ENCODE data around the gene CYP2A13. TPM values are rescaled to one million over a fixed set of nuclear protein-coding genes. Genes with fewer than 3 reads are reported as not detected.

CYP2A13 gene
- total RNA-seq, 1 experiment from 2014 or later: 0.48 TPM

DNA sequence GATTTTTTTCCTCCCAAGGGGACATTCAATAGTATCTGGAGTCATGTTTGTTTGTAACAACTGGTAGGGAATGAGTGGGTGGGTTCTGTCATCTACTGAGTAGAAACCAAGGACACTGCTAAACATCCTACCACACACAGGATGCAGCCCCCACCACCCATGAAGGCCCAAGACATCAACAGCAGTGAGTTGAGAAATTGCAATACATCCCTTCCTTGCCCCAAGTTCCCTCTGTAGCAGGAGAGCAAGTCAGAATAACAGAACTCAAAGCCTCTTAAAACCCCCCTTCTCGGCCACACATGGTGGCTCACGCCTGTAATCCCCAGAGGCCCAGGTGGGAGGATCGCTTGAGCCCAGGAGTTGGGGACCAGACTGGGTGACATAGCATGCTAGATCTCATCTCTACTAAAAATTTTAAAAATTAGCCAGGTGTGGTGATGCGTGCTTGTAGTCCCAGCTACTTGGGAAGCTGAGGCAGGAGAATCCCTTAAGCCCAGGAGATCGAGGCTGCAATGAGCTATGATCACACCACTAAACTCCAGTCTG lies 23.6 kb downstream of the CYP2A13 start (continued):
- TF ChIP-seq USF1 (CRISPR knock-in tag; IDR thresholded peaks at IDR 0.05): no peak

DNA sequence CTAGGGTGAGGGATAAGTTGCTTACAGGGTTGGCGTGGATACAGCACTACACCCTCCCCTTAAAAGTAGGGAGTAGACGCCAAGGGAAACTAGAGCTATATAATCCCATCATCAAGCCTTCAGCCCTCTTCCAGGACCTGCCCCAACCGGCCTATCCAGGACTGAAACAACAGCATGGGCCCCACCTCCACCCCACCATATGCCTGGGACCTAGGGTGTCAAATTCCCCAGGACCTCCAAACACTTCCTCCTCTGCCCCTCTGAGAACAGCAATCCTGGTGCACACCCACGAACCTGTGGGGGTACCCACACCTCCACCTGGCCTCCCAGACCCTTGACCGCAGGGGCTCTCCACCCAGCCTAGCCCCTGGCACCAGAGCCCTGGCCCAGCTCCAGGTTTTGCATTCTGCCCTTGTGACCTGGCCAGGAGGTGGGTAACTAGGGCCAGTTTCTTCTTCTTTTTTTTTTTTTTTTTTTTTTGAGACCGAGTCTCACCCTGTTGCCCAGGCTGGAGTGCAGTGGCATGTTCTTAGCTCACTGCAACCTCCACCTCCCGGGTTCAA lies 24.6 kb downstream of the CYP2A13 start:
- Mint-ChIP-seq H3K36me3 (peaks cover 13% of the 10 kb centered on the region), H3K4me1 (no peaks in the 10 kb centered on the region), H3K27ac (no peak overlapping the region), H3K9me3 (peaks cover 29% of the 10 kb centered on the region), H3K27me3 (ENCODE audit: low read depth) (peaks cover 16% of the 10 kb centered on the region), H3K4me3 (no peak overlapping the region)
- ATAC-seq (no peak), DNase-seq (ENCODE audit: low spot score) (no peak)
- TF ChIP-seq ZNF423 (CRISPR knock-in tag; IDR thresholded peaks at IDR 0.05): no peak
- no peak for TF ChIP-seq ESRRA (CRISPR knock-in tag; IDR thresholded peaks at IDR 0.05; ENCODE audit: borderline replicate concordance)
- no peak for TF ChIP-seq FOXK1 (CRISPR knock-in tag; IDR thresholded peaks at IDR 0.05)
- no peak for TF ChIP-seq NR1H2 (CRISPR knock-in tag; IDR thresholded peaks at IDR 0.05)
- TF ChIP-seq NFE2L1 (CRISPR knock-in tag; IDR thresholded peaks at IDR 0.05): no peak
- no peak for TF ChIP-seq HMGXB4 (CRISPR knock-in tag; IDR thresholded peaks at IDR 0.05)
- no peak for TF ChIP-seq MLX (CRISPR knock-in tag; IDR thresholded peaks at IDR 0.05)
- TF ChIP-seq ZNF219 (CRISPR knock-in tag; IDR thresholded peaks at IDR 0.05; ENCODE audit: borderline replicate concordance): no peak
- TF ChIP-seq, protein P1, sequence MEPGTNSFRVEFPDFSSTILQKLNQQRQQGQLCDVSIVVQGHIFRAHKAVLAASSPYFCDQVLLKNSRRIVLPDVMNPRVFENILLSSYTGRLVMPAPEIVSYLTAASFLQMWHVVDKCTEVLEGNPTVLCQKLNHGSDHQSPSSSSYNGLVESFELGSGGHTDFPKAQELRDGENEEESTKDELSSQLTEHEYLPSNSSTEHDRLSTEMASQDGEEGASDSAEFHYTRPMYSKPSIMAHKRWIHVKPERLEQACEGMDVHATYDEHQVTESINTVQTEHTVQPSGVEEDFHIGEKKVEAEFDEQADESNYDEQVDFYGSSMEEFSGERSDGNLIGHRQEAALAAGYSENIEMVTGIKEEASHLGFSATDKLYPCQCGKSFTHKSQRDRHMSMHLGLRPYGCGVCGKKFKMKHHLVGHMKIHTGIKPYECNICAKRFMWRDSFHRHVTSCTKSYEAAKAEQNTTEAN (CRISPR knock-in tag; IDR thresholded peaks at IDR 0.05): no peak
- TF ChIP-seq NR3C1 (CRISPR knock-in tag; conservative IDR thresholded peaks at IDR 0.05; ENCODE audit: low read depth): no peak
- TF ChIP-seq TCF7 (CRISPR knock-in tag; IDR thresholded peaks at IDR 0.05; ENCODE audit: low read depth): no peak
- TF ChIP-seq HMGA2 (CRISPR knock-in tag; IDR thresholded peaks at IDR 0.05): no peak
- no peak for TF ChIP-seq OVOL2 (CRISPR knock-in tag; IDR thresholded peaks at IDR 0.05; ENCODE audit: borderline replicate concordance)
- no peak for TF ChIP-seq IRF2 (CRISPR knock-in tag; IDR thresholded peaks at IDR 0.05; ENCODE audit: borderline replicate concordance, low read depth)
- CTCF ChIA-PET: no interaction called here
- POLR2A ChIA-PET: interaction anchor here (0.7 kb wide), 1 partner anchor 192 kb away, joined by 4 read pairs; no protein-coding TSS in a partner anchor

- Mint-ChIP-seq H3K4me1 (no peaks in the 10 kb centered on the region), H3K36me3 (peaks cover 13% of the 10 kb centered on the region), H3K9me3 (peaks cover 29% of the 10 kb centered on the region), H3K27me3 (ENCODE audit: low read depth) (peaks cover 16% of the 10 kb centered on the region), H3K4me3 (no peak within 1 kb of the TSS), H3K27ac (no peak within 1 kb of the TSS)
- ChIA-PET POLR2A (no interaction called here), CTCF (interaction anchor here (1.1 kb wide), 1 partner anchor 13 kb away, joined by 3 read pairs; no protein-coding TSS in a partner anchor)
- ATAC-seq (no peak), DNase-seq (ENCODE audit: low spot score) (no peak)
- TF ChIP-seq STAT6 (CRISPR knock-in tag; conservative IDR thresholded peaks at IDR 0.05; ENCODE audit: low read depth) (no peak), OVOL2 (CRISPR knock-in tag; IDR thresholded peaks at IDR 0.05; ENCODE audit: borderline replicate concordance) (no peak), NFYB (CRISPR knock-in tag; conservative IDR thresholded peaks at IDR 0.05; ENCODE audit: low read depth) (no peak), NR3C1 (CRISPR knock-in tag; conservative IDR thresholded peaks at IDR 0.05; ENCODE audit: low read depth) (no peak), FOXK1 (CRISPR knock-in tag; IDR thresholded peaks at IDR 0.05) (no peak)
- TF ChIP-seq, protein P2, sequence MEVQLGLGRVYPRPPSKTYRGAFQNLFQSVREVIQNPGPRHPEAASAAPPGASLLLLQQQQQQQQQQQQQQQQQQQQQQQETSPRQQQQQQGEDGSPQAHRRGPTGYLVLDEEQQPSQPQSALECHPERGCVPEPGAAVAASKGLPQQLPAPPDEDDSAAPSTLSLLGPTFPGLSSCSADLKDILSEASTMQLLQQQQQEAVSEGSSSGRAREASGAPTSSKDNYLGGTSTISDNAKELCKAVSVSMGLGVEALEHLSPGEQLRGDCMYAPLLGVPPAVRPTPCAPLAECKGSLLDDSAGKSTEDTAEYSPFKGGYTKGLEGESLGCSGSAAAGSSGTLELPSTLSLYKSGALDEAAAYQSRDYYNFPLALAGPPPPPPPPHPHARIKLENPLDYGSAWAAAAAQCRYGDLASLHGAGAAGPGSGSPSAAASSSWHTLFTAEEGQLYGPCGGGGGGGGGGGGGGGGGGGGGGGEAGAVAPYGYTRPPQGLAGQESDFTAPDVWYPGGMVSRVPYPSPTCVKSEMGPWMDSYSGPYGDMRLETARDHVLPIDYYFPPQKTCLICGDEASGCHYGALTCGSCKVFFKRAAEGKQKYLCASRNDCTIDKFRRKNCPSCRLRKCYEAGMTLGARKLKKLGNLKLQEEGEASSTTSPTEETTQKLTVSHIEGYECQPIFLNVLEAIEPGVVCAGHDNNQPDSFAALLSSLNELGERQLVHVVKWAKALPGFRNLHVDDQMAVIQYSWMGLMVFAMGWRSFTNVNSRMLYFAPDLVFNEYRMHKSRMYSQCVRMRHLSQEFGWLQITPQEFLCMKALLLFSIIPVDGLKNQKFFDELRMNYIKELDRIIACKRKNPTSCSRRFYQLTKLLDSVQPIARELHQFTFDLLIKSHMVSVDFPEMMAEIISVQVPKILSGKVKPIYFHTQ (CRISPR knock-in tag; IDR thresholded peaks at IDR 0.05): no peak
- TF ChIP-seq, protein P3, sequence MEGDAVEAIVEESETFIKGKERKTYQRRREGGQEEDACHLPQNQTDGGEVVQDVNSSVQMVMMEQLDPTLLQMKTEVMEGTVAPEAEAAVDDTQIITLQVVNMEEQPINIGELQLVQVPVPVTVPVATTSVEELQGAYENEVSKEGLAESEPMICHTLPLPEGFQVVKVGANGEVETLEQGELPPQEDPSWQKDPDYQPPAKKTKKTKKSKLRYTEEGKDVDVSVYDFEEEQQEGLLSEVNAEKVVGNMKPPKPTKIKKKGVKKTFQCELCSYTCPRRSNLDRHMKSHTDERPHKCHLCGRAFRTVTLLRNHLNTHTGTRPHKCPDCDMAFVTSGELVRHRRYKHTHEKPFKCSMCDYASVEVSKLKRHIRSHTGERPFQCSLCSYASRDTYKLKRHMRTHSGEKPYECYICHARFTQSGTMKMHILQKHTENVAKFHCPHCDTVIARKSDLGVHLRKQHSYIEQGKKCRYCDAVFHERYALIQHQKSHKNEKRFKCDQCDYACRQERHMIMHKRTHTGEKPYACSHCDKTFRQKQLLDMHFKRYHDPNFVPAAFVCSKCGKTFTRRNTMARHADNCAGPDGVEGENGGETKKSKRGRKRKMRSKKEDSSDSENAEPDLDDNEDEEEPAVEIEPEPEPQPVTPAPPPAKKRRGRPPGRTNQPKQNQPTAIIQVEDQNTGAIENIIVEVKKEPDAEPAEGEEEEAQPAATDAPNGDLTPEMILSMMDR (IDR thresholded peaks at IDR 0.05): no peak
These were observed 25.9 kb downstream of the CYP2A13 start, which contains the start of gene CYP2F1 for GRCh38 chr19:41114132-41114531. TSS of gene CYP2F1 (plus strand) at chr19:41114432. CDS start at chr19:41116189, 1,757 bp downstream.

Measured in WTC11 (cell line).